ENCODE results near the gene OTOGL.

OTOGL gene

DNA sequence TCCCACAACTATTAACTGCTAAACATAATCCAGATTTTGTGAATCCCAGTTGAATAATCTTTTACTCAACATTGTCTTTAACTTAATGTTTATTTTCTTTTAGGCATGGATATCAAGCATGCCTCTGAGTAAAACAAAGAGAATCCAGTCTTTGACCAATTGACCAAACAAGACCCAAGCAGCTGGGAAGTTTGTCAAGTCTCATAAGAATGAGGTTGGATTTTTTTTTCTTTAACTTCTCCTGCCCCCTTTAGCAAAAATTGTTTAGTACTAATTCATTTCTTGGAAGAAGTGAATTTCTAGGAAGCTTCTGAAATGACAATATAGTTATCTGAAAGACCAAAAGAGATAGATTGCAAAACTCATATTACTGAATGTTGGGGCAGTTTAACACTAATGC, 89.9 kb downstream of the OTOGL start:
- no peak for TF ChIP-seq MYC (IDR thresholded peaks at IDR 0.05; ENCODE audit: low read depth, low read length)
- TF ChIP-seq, protein P1, sequence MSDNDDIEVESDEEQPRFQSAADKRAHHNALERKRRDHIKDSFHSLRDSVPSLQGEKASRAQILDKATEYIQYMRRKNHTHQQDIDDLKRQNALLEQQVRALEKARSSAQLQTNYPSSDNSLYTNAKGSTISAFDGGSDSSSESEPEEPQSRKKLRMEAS (IDR thresholded peaks at IDR 0.05; ENCODE audit: low read depth, low read length) = no peak
- TF ChIP-seq POLR2A (IDR thresholded peaks at IDR 0.05; ENCODE audit: extremely low read depth, insufficient read length) = no peak
- TF ChIP-seq, protein P2, sequence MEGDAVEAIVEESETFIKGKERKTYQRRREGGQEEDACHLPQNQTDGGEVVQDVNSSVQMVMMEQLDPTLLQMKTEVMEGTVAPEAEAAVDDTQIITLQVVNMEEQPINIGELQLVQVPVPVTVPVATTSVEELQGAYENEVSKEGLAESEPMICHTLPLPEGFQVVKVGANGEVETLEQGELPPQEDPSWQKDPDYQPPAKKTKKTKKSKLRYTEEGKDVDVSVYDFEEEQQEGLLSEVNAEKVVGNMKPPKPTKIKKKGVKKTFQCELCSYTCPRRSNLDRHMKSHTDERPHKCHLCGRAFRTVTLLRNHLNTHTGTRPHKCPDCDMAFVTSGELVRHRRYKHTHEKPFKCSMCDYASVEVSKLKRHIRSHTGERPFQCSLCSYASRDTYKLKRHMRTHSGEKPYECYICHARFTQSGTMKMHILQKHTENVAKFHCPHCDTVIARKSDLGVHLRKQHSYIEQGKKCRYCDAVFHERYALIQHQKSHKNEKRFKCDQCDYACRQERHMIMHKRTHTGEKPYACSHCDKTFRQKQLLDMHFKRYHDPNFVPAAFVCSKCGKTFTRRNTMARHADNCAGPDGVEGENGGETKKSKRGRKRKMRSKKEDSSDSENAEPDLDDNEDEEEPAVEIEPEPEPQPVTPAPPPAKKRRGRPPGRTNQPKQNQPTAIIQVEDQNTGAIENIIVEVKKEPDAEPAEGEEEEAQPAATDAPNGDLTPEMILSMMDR (IDR thresholded peaks at IDR 0.05; ENCODE audit: low read depth, low read length) = no peak
- DNase-seq (ENCODE audit: low read depth) = no peak
- H3K4me3 ChIP-seq (ENCODE audit: low read depth, low read length) = no peak overlapping the region

DNA sequence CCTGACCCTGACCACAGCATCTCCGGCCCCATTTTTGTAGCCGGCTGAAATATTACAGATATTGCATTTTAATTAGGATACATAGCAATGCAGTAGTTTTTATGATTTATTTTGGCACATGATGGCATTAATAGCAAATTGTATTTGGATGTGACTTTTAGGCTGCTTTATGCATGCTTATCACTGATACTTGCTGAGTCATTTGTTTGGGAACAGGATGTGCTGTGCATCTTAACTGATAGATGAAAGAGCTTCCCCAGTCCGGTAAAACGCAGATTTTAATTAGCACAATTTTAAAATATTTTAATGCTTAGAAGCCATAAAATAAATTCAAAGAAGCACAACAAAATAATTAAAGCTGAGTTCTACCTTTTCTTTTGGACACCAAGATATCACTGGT, 90.7 kb downstream of the OTOGL start:
- TF ChIP-seq POLR2A (IDR thresholded peaks at IDR 0.05; ENCODE audit: extremely low read depth, insufficient read length) (no peak), MYC (IDR thresholded peaks at IDR 0.05; ENCODE audit: low read depth, low read length) (no peak)
- TF ChIP-seq, protein P1 (IDR thresholded peaks at IDR 0.05; ENCODE audit: low read depth, low read length) = no peak
- TF ChIP-seq, protein P2 (IDR thresholded peaks at IDR 0.05; ENCODE audit: low read depth, low read length) = no peak
- DNase-seq (ENCODE audit: low read depth) = no peak
- H3K4me3 ChIP-seq (ENCODE audit: low read depth, low read length) = no peak overlapping the region

DNA sequence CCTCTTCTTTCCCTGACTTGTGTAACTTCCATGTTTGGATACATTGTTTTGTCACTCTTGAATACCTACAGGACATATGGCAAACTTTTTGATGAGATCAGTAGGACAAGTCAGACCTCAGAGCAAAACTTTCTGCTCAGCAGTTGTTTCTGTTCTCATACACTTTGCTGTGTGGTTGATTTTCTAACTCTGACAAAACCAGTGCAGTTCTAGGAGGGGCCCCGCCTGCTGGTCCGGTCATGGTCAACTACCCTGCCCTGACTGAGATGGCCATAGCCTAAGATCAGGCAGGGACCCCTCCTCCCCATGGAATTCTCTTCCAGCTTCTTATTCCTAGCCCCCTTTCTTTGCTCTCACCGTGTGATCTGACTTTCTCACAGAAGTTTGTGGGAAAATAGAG, 92.8 kb downstream of the OTOGL start:
- TF ChIP-seq, protein P2 (IDR thresholded peaks at IDR 0.05; ENCODE audit: low read depth, low read length) = no peak
- TF ChIP-seq MYC (IDR thresholded peaks at IDR 0.05; ENCODE audit: low read depth, low read length) (no peak), POLR2A (IDR thresholded peaks at IDR 0.05; ENCODE audit: extremely low read depth, insufficient read length) (no peak)
- TF ChIP-seq, protein P1 (IDR thresholded peaks at IDR 0.05; ENCODE audit: low read depth, low read length) = no peak
- DNase-seq (ENCODE audit: low read depth) = no peak
- no peak overlapping the region for H3K4me3 ChIP-seq (ENCODE audit: low read depth, low read length)

DNA sequence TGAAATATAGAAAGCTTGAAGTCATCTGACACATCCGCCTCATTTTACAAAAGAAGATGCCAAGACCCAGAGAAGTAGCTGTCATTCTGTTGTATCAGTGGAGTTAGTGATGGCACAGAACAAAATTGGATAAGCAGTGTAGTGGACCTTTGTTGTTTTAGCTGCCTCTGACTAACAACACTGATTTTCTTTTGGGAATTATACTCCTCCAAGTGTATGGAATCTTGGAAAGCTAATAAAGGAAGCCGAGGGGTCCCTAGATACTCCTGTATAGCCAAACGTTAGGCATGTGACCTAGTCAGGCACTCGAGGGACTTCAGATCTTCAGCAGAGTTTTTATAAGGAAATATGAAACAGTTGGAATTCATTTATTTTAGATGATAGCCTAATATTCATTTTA, 94.5 kb downstream of the OTOGL start:
- no peak for TF ChIP-seq MYC (IDR thresholded peaks at IDR 0.05; ENCODE audit: low read depth, low read length)
- no peak for TF ChIP-seq POLR2A (IDR thresholded peaks at IDR 0.05; ENCODE audit: extremely low read depth, insufficient read length)
- TF ChIP-seq, protein P1 (IDR thresholded peaks at IDR 0.05; ENCODE audit: low read depth, low read length) = no peak
- TF ChIP-seq, protein P2 (IDR thresholded peaks at IDR 0.05; ENCODE audit: low read depth, low read length) = no peak
- H3K4me3 ChIP-seq (ENCODE audit: low read depth, low read length) = no peak overlapping the region
- DNase-seq (ENCODE audit: low read depth) = no peak

DNA sequence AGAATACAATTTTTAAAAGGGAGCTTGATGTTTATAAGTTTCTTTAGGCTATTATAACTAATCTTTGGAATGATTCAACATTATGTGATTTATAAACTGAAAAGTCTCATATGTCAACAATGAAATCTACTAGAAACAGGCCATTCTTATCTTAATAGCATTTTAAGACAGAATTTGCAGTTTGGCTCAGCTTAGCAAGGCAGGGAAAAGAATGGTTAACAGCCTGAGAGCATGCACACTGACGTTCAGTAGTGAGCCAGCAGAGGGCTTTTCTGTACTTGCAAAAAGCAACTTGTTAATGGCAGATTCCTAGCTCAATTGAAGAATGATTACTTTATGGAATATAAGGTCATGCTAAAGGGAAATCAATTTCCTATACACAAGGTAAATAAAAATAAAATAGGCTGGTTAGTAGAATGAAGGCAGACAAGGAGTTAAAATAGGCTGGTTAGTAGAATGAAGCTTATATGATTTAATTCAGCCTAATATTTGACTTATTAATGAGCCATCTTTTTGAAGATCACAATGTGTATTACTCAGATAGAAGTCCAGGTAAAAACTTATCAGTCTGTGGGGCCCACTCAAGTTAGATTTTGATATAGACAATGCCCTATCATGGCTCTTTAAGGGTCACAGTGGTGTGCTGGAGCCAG, 95.9 kb downstream of the OTOGL start:
- TF ChIP-seq, protein P1 (IDR thresholded peaks at IDR 0.05; ENCODE audit: low read depth, low read length) = no peak
- TF ChIP-seq, protein P2 (IDR thresholded peaks at IDR 0.05; ENCODE audit: low read depth, low read length) = peak; percentile 38
- DNase-seq (ENCODE audit: low read depth) = peak; percentile 40
- H3K4me3 ChIP-seq (ENCODE audit: low read depth, low read length) = no peak overlapping the region
